Measurements from ENCODE around the gene CABP2. TPM values are rescaled to one million over a fixed set of nuclear protein-coding genes. Genes with fewer than 3 reads are reported as not detected.

The CABP2 gene
- total and polyA plus RNA-seq, 10 of the 15 experiments (the other 5 are each of a cell fraction or from before 2014, with no cell fraction given), result not detected

DNA sequence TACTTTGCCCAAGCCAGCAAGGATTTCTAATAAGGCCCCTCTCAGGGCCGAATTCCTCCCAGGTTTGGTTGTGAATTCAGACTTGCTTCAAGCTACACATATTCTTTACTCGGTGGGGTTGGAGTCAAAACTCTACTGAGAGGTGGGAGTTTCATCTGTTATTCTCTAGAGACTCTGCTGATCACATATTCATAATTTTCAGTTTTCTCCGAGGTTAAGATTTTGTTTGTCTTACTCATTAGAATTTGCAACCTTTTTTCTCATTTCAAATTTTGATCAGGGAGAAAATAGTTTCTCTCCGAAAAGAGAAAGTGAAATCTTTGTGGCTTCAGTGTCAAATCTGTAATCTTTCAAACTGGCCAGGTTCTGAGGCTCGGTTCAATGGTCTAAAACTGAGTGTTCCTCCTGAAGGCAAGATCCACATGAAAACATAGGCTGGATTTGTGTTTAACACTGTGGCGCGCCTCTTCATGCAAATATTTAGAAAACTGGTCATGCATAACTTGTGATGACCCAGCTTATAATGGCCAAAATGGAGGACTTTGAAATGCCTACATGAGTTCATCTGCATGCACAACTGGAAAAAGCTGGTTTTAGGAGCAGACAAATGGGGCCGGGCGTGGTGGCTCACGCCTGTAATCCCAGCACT, 38.8 kb upstream of the CABP2 start (continued):
- TF ChIP-seq ZBTB40 (IDR thresholded peaks at IDR 0.05; ENCODE audit: borderline replicate concordance), result no peak
- TF ChIP-seq, protein P1, sequence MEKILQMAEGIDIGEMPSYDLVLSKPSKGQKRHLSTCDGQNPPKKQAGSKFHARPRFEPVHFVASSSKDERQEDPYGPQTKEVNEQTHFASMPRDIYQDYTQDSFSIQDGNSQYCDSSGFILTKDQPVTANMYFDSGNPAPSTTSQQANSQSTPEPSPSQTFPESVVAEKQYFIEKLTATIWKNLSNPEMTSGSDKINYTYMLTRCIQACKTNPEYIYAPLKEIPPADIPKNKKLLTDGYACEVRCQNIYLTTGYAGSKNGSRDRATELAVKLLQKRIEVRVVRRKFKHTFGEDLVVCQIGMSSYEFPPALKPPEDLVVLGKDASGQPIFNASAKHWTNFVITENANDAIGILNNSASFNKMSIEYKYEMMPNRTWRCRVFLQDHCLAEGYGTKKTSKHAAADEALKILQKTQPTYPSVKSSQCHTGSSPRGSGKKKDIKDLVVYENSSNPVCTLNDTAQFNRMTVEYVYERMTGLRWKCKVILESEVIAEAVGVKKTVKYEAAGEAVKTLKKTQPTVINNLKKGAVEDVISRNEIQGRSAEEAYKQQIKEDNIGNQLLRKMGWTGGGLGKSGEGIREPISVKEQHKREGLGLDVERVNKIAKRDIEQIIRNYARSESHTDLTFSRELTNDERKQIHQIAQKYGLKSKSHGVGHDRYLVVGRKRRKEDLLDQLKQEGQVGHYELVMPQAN (conservative IDR thresholded peaks at IDR 0.05), result no peak
- TF ChIP-seq USF2 (IDR thresholded peaks at IDR 0.05; ENCODE audit: borderline replicate concordance, low read depth, low read length), result no peak; the same call in 1 of the 2 replicates
- TF ChIP-seq MTA3 (IDR thresholded peaks at IDR 0.05; ENCODE audit: borderline replicate concordance, low read length), result peak; percentile 44; the same call in 1 of the 2 replicates
- TF ChIP-seq SPI1 (IDR thresholded peaks at IDR 0.05; ENCODE audit: borderline replicate concordance, insufficient read depth, low read depth, low read length), result no peak
- TF ChIP-seq, protein P2, sequence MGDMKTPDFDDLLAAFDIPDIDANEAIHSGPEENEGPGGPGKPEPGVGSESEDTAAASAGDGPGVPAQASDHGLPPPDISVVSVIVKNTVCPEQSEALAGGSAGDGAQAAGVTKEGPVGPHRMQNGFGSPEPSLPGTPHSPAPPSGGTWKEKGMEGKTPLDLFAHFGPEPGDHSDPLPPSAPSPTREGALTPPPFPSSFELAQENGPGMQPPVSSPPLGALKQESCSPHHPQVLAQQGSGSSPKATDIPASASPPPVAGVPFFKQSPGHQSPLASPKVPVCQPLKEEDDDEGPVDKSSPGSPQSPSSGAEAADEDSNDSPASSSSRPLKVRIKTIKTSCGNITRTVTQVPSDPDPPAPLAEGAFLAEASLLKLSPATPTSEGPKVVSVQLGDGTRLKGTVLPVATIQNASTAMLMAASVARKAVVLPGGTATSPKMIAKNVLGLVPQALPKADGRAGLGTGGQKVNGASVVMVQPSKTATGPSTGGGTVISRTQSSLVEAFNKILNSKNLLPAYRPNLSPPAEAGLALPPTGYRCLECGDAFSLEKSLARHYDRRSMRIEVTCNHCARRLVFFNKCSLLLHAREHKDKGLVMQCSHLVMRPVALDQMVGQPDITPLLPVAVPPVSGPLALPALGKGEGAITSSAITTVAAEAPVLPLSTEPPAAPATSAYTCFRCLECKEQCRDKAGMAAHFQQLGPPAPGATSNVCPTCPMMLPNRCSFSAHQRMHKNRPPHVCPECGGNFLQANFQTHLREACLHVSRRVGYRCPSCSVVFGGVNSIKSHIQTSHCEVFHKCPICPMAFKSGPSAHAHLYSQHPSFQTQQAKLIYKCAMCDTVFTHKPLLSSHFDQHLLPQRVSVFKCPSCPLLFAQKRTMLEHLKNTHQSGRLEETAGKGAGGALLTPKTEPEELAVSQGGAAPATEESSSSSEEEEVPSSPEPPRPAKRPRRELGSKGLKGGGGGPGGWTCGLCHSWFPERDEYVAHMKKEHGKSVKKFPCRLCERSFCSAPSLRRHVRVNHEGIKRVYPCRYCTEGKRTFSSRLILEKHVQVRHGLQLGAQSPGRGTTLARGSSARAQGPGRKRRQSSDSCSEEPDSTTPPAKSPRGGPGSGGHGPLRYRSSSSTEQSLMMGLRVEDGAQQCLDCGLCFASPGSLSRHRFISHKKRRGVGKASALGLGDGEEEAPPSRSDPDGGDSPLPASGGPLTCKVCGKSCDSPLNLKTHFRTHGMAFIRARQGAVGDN (IDR thresholded peaks at IDR 0.05), result no peak
- TF ChIP-seq EGR1 (IDR thresholded peaks at IDR 0.05; ENCODE audit: borderline replicate concordance in 1 of 2, low read depth in 2 of 2, low read length in 2 of 2), result no peak
- 0 out of 2 replicates have a peak, but pooled peaks have one; percentile 13 for TF ChIP-seq RAD51 (IDR thresholded peaks at IDR 0.05)
- no peak for TF ChIP-seq PRDM15 (CRISPR knock-in tag; IDR thresholded peaks at IDR 0.05)
